GM18517 (cell line): ENCODE results near the gene MRPL45.
A peak's percentile ranks its signal among the peaks of the same experiment; 100 is the strongest.
"Not testable (repeated sequence)": the region's sequence is repeated elsewhere in the genome, so short reads cannot be mapped to it uniquely, and the experiment has no call there.

Experiments
- ATAC-seq: cut with Tn5 transposase; IDR thresholded peaks from one replicate; pipeline ENCODE4 v1.9.1; 2021; ENCODE audit warnings: mild to moderate bottlenecking, moderate library complexity; ENCODE audit not compliant: unreplicated experiment

The MRPL45 gene

DNA sequence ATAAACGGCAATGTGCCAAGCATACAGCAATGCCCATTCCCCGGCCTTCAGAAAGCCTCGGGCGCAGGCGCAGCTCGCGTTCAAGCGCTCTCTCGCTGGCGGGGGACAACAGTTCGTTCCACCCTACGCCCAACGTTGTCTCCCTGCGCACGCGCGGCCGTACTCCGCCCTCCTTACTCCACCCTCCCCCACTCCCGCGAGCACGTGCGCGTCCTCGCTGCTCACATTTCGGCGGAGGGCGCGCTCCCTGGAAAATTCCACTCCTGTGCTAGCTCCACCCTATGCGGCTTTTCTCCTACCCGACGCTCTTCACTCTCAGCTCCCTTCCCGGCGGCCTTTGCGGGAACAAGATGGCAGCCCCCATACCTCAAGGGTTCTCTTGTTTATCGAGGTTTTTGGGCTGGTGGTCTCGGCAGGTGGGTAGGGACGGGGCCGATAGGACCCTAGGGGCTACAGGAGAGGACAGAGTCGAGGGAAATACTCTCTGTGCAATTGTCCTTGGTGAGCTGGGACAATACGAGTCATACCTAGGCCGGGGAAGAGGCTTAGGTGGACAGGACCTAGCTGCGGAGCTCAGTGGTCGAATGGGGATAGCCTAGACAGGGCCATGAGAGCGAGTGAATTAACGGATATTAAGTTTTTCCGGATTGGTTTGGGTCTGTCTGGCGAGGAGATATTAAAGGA is at the start of gene MRPL45:
TSS of gene MRPL45 (plus strand) at position 335 of the 684 bp plus-strand sequence. CDS start at position 351, 16 bp downstream.
- peak; percentile 98 for ATAC-seq

- not testable (repeated sequence) for ATAC-seq
Measured at GRCh38 chr17:38253191-38253590, 43.8 kb upstream of the MRPL45 start.

- ATAC-seq, result not testable (repeated sequence)
Measured at GRCh38 chr17:38254357-38254756, 42.6 kb upstream of the MRPL45 start.

GRCh38 chr17:38257013-38257621 is 39.9 kb upstream of the MRPL45 start:
- ATAC-seq, result peak; percentile 62

GRCh38 chr17:38265974-38266506 is 30.9 kb upstream of the MRPL45 start:
- not testable (repeated sequence) for ATAC-seq

GRCh38 chr17:38266571-38266970 is 30.4 kb upstream of the MRPL45 start:
- ATAC-seq, result not testable (repeated sequence)

DNA sequence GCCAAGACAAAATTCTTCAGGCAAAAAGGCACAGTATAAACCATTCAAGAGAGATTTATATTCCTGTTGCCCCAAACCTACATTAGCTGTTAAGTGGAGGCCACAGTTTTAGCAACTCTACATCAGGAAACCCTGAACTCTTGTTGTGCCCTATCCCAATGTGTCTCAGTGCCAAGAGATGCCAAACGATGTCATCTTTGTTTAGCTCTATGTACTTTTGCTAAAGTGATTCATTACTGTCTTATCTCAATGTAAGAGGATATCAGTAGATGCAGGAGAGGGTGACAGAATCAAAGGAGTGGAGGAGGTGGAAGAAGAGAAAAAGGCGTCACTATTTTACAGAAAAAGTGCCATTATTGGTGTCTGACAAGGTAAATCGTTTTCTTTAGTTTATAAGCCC is 28.8 kb upstream of the MRPL45 start:
- not testable (repeated sequence) for ATAC-seq

- not testable (repeated sequence) for ATAC-seq
Measured at GRCh38 chr17:38269045-38269444, 27.9 kb upstream of the MRPL45 start.

DNA sequence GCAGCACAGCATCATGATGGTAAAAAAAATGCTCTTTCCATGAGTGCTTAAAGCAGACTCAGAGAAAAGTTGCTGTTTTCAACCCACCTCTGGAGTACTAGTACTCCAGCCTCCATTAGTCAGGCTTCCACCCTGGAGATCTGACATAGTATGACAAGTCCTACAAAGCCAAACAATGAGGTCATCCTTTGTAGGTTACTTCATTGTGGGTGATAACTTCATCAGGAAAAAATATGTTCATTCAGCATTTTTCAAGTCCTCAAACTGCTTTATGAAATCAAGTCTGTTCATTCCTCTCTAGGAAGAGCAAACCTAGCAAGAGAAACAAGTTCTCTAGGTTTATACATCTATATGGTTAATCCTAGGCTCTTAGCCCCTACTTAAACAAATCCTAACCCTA is 27.4 kb upstream of the MRPL45 start:
- not testable (repeated sequence) for ATAC-seq

- ATAC-seq, result not testable (repeated sequence)
Measured at GRCh38 chr17:38285994-38286393, 11.0 kb upstream of the MRPL45 start.

- ATAC-seq, result not testable (repeated sequence)
Measured at GRCh38 chr17:38286501-38287091, 10.4 kb upstream of the MRPL45 start.

- not testable (repeated sequence) for ATAC-seq
Measured at GRCh38 chr17:38288217-38288827, 8.6 kb upstream of the MRPL45 start.

- ATAC-seq, result not testable (repeated sequence)
Measured at GRCh38 chr17:38289760-38290159, 7.2 kb upstream of the MRPL45 start.

- not testable (repeated sequence) for ATAC-seq
Measured at GRCh38 chr17:38295602-38296365, 1.2 kb upstream of the MRPL45 start.

DNA sequence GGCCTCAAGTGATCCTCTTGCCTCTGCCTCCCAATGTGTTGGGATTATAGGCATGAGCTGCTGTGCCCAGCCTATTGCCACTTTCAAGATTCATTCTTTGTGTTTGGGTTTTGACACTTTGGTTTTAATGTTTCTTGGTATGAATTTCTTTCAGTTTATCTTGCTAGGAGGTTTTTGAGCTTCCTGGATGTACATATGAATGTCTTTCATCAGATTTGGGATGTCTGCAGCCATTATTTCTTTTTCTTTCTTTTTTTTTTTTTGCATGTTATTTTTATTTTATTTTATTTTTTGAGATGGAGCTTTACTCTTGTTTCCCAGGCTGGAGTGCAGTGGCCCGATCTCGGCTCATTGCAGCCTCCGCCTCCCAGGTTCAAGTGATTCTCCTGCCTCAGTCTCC is 18.5 kb downstream of the MRPL45 start:
- ATAC-seq, result no peak

DNA sequence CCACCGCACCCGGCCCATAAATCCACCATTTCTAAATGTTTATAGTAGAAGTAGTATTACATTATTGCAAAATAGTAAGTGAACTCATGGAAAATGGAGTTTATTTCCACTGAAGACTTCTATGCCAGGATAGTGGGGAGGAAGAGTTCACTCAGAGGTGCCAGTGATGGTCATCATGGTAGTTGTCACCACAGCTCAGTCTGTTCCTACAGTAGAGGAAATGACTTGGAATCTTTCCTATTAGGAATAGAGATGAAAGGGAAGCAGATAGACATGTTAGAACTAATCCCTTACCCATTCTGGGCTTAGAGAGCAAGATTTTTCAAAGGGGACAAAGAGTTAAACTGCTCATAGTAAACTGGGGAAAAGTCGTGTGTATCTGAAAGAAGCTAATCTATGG is 20.1 kb downstream of the MRPL45 start:
- no peak for ATAC-seq

DNA sequence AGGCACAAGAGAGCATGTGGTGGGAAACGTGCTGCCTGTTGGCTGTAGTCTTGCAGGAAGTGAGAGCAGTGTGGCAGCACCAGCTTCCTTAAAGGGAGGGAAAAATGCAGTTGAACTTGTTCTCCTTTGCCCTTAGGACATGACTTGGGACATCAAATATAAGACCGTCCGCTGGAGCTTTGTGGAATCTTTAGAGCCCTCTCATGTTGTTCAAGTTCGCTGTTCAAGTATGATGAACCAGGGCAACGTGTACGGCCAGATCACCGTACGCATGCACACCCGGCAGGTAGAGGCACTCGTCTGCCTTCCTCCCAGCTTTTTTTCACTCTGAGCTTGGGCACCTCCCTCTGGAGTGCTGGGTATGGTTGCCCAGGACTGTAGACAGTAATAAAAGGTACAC is 23.5 kb downstream of the MRPL45 start:
- no peak for ATAC-seq

- ATAC-seq, result no peak
Measured at GRCh38 chr17:38322156-38322779, 25.3 kb downstream of the MRPL45 start.

- no peak for ATAC-seq
Measured at GRCh38 chr17:38322897-38323296, 25.9 kb downstream of the MRPL45 start.

- no peak for ATAC-seq
Measured at GRCh38 chr17:38324141-38324697, 27.3 kb downstream of the MRPL45 start.
